Esophagus squamous epithelium (tissue), 4 donors: ENCODE measurements around the gene SLC29A4.

ENCODE experiments used
- POLR2A ChIP-seq, 4 donors: fragments of 450-650 bp; IDR thresholded peaks; one replicate each; pipeline ENCODE4 v1.6.1; 2017; ENCODE audit warnings: antibody characterized with exemption in 4 of 4, mild to moderate bottlenecking in 4 of 4, moderate library complexity in 3 of 4
- TF ChIP-seq, protein P1 (sequence below), 6 experiments: fragments of 450-650 bp in 4 of 6; fragments of 200-600 bp in 2 of 6; sonication (generic) in 2 of 6; IDR thresholded peaks; one replicate each; pipeline ENCODE4 v1.5.1; 2016 to 2019; ENCODE audit warnings: antibody characterized with exemption in 6 of 6, mild to moderate bottlenecking in 4 of 6, moderate library complexity in 4 of 6

DNA sequence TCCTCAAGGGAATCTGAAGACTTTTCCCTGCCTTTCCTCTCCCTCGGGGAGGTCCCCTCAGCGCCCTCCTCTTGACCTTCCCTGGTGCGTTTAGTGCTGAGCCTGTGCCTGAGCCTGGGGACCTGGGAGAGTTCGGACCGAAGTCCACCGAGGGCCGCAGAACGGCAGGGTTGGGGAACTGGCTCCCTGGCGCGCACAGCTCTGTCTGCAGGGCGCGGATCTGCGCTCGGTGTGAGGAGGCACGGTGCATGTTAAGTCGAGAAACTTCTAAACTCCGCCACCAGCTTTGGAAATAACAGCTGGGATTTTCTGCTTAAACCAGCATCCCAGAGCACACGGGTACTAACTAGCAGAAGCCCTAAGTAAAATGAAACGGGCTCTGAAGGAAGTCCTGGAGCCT lies 44.2 kb upstream of the SLC29A4 start:
- TF ChIP-seq, protein P1, sequence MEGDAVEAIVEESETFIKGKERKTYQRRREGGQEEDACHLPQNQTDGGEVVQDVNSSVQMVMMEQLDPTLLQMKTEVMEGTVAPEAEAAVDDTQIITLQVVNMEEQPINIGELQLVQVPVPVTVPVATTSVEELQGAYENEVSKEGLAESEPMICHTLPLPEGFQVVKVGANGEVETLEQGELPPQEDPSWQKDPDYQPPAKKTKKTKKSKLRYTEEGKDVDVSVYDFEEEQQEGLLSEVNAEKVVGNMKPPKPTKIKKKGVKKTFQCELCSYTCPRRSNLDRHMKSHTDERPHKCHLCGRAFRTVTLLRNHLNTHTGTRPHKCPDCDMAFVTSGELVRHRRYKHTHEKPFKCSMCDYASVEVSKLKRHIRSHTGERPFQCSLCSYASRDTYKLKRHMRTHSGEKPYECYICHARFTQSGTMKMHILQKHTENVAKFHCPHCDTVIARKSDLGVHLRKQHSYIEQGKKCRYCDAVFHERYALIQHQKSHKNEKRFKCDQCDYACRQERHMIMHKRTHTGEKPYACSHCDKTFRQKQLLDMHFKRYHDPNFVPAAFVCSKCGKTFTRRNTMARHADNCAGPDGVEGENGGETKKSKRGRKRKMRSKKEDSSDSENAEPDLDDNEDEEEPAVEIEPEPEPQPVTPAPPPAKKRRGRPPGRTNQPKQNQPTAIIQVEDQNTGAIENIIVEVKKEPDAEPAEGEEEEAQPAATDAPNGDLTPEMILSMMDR (IDR thresholded peaks at IDR 0.05): no peak
- TF ChIP-seq POLR2A (IDR thresholded peaks at IDR 0.05): no peak
